Ovary (tissue), 9 donors: ENCODE measurements around the gene CALHM3. TPM values are rescaled to one million over a fixed set of nuclear protein-coding genes. Genes with fewer than 3 reads are reported as not detected.
A peak's percentile ranks its signal among the peaks of the same experiment; 100 is the strongest.
"Not testable (repeated sequence)": the region's sequence is repeated elsewhere in the genome, so short reads cannot be mapped to it uniquely, and the experiment has no call there.

Experiments used
- DNase-seq, 5 donors: peaks; one replicate each; pipeline ENCODE4 v3.0.0-alpha.2; 2019 to 2020
- H3K27ac ChIP-seq, 2 donors: fragments of 200-600 bp; one replicate each; pipeline versions ENCODE4 v1.5.1 to v1.8.0; 2019 to 2022
- H3K27me3 ChIP-seq: fragments of 200-600 bp; one replicate; pipeline ENCODE4 v1.8.0; 2022
- H3K36me3 ChIP-seq: fragments of 200-600 bp; sonication (generic); one replicate; pipeline ENCODE4 v1.5.1; 2019
- H3K4me1 ChIP-seq: one replicate; pipeline ENCODE4 v1.8.1; 2013; ENCODE audit warnings: mild to moderate bottlenecking, moderate library complexity; ENCODE audit not compliant: insufficient read depth
- H3K4me3 ChIP-seq: fragments of 200-600 bp; sonication (generic); one replicate; pipeline ENCODE4 v1.5.1; 2017
- H3K9me3 ChIP-seq, 2 donors: fragments of 200-600 bp in 1 of 2; sonication (generic) in 1 of 2; one replicate each; pipeline versions ENCODE4 v1.5.1 to v1.8.1; 2013 to 2019; ENCODE audit warnings: mild to moderate bottlenecking in 1 of 2, moderate library complexity in 1 of 2
- CTCF ChIP-seq, 3 donors: fragments of 450-650 bp in 2 of 3; fragments of 200-600 bp in 1 of 3; IDR thresholded peaks; one replicate each; pipeline versions ENCODE4 v1.5.1 to v1.8.0; 2016 to 2022; ENCODE audit warnings: antibody characterized with exemption in 3 of 3, mild to moderate bottlenecking in 1 of 3
- EP300 ChIP-seq: sonication (generic); formaldehyde crosslinking; IDR thresholded peaks from one replicate; pipeline ENCODE4 v1.6.1; 2017; ENCODE audit warnings: antibody characterized with exemption
- POLR2A ChIP-seq: fragments of 450-650 bp; IDR thresholded peaks from one replicate; pipeline ENCODE4 v1.6.1; 2017; ENCODE audit warnings: antibody characterized with exemption, mild to moderate bottlenecking, moderate library complexity
- WGBS, 3 donors: extraction: QIAGEN DNeasy Blood & Tissue Kit in 1 of 3; methylation state at CpG; one replicate each; pipeline versions ENCODE4 v1.1.5 to v1.1.7; 2013 to 2017; 5-methylcytosine and 5-hydroxymethylcytosine counted together
- intact Hi-C, 4 donors: fragments of 100-400 bp; cut with DNase I; formaldehyde crosslinking; loops; one replicate each; pipeline versions ENCODE4 v1.11.0 to v1.15.1; 2022 to 2023
- polyA plus RNA-seq, 2 donors: library from polyadenylated mRNA; stranded (reverse); fragments of 200-250 nt in 1 of 2; fragments of 350-450 nt in 1 of 2; fragmentation: Illumina TruSeq in 1 of 2; extraction: RNeasy Lipid Tissue Mini Kit (QIAGEN cat#74804) in 1 of 2; gene quantifications; one replicate each; pipeline ENCODE4 v1.2.3, GENCODE V29; 2013 to 2014
- total RNA-seq, 7 donors: library from RNA; depleted of rRNA in 2 of 7; stranded (reverse); fragments of >200 nt in 2 of 7; fragmentation: NEBNext Ultra II Directional in 3 of 7; extraction: Animal tissue kit (Norgen Biotek cat#: 25700) in 3 of 7; gene quantifications; one replicate each; pipeline versions ENCODE4 v1.1.0 to v1.2.4, GENCODE V29; 2016 to 2023
- donor health status: DM: no; HTN: no; CAD: no; lungs with moderate emphysema.
- donor health status: DM: no; HTN: no; CAD: no.
- donor health status: Bipolar disorder and iron deficiency.
- donor health status: DM: yes; HTN: yes; CAD: no.
- donor health status: DM: no; HTN: no; CAD: no.
- donor health status: DM: yes; HTN: yes; CAD: no.

The CALHM3 gene
- total and polyA plus RNA-seq, 9 donors = not detected

GRCh38 chr10:103487410-103487708 lies 8.3 kb upstream of the CALHM3 start:
- 69 to 88% (median 85%) methylated on average over 2 of the region's 2 CpGs for WGBS, 3 donors
- no peak for DNase-seq
- no peaks in the 10 kb centered on the region for H3K9me3 ChIP-seq
- no peaks in the 10 kb centered on the region for H3K27me3 ChIP-seq
- intact Hi-C loops = no loop called here
- H3K27ac ChIP-seq = no peak overlapping the region
- peaks cover 7% of the 10 kb centered on the region for H3K4me1 ChIP-seq
- no peaks in the 10 kb centered on the region for H3K36me3 ChIP-seq
- H3K4me3 ChIP-seq = no peak overlapping the region
- no peak for TF ChIP-seq EP300
- TF ChIP-seq POLR2A = no peak
- no peak for TF ChIP-seq CTCF (IDR thresholded peaks at IDR 0.05)

- H3K4me3 ChIP-seq, H3K27ac ChIP-seq, H3K9me3 ChIP-seq, H3K27me3 ChIP-seq, H3K36me3 ChIP-seq, H3K4me1 ChIP-seq, DNase-seq: not testable (repeated sequence)
- intact Hi-C loops = loop anchor here in 1 of 4 donors (1.0 kb wide), 1 partner anchor 68 kb away; no protein-coding TSS in a partner anchor
- 67 to 84% (median 82%) methylated on average over 8 of the region's 8 CpGs for WGBS, 3 donors
Observed at GRCh38 chr10:103486635-103487409, 7.8 kb upstream of the CALHM3 start.

GRCh38 chr10:103481974-103482531 lies 3.0 kb upstream of the CALHM3 start:
- intact Hi-C loops = no loop called here
- no peak overlapping the region for H3K4me3 ChIP-seq
- WGBS, 3 donors = 55 to 62% (median 56%) methylated on average over 12 of the region's 12 CpGs
- TF ChIP-seq EP300 = no peak
- TF ChIP-seq CTCF (IDR thresholded peaks at IDR 0.05) = peak in 2 of 3 donors; percentile 64 to 71
- TF ChIP-seq POLR2A = no peak
- H3K27ac ChIP-seq = no peak overlapping the region
- peaks cover 1% of the 10 kb centered on the region for H3K4me1 ChIP-seq
- no peaks in the 10 kb centered on the region for H3K9me3 ChIP-seq
- no peaks in the 10 kb centered on the region for H3K27me3 ChIP-seq
- DNase-seq = no peak
- H3K36me3 ChIP-seq = no peaks in the 10 kb centered on the region

- peak in 4 of 5 donors; percentile 40 to 65 (median 56) for DNase-seq
- H3K27me3 ChIP-seq = no peaks in the 10 kb centered on the region
- no peak overlapping the region for H3K4me3 ChIP-seq
- no peak for TF ChIP-seq POLR2A
- TF ChIP-seq EP300 = no peak
- TF ChIP-seq CTCF (IDR thresholded peaks at IDR 0.05) = no peak
- 58 to 66% (median 63%) methylated on average over 5 of the region's 5 CpGs for WGBS, 3 donors
- H3K27ac ChIP-seq = no peak overlapping the region
- peaks cover 1% of the 10 kb centered on the region for H3K4me1 ChIP-seq
- intact Hi-C loops = no loop called here
- no peaks in the 10 kb centered on the region for H3K9me3 ChIP-seq
- H3K36me3 ChIP-seq = no peaks in the 10 kb centered on the region
Observed at GRCh38 chr10:103480521-103480920, 1.5 kb upstream of the CALHM3 start.

GRCh38 chr10:103478671-103479070 lies 369 bp downstream of the CALHM3 start:
- Histone ChIP-seq H3K4me3 (no peak overlapping the region), H3K27me3 (no peaks in the 10 kb centered on the region), H3K36me3 (no peaks in the 10 kb centered on the region), H3K9me3 (no peaks in the 10 kb centered on the region), H3K27ac (no peak overlapping the region), H3K4me1 (peaks cover 1% of the 10 kb centered on the region)
- 90 to 92% (median 91%) methylated on average over 22 of the region's 22 CpGs for WGBS, 3 donors
- TF ChIP-seq POLR2A = no peak
- no peak for TF ChIP-seq EP300
- no peak for DNase-seq
- intact Hi-C loops = loop anchor here in 1 of 4 donors (2.0 kb wide), 1 partner anchor 60 kb away; no protein-coding TSS in a partner anchor
